OCI-LY7 (cell line): Measurements from ENCODE around the gene SV2B. TPM values are rescaled to one million over a fixed set of nuclear protein-coding genes. Genes with fewer than 3 reads are reported as not detected.

Source experiments
- BruUV-seq: library from RNA; stranded (reverse); fragments of 400-500 nt; replicated peaks from 2 replicates; lab custom pipeline; 2021; lab: Mats Ljungman, UMichigan
- CTCF ChIA-PET: fragments of 300-600 bp; sonication (Branson Sonifier 250); formaldehyde crosslinking; loops from one replicate; lab custom pipeline; 2022; ENCODE audit warnings: antibody characterized with exemption; ENCODE audit not compliant: unreplicated experiment; lab: Charles Lee
- POLR2A ChIA-PET: fragments of 300-600 bp; sonication (Branson Sonifier 250); formaldehyde crosslinking; loops from one replicate; lab custom pipeline; 2022; ENCODE audit warnings: antibody characterized with exemption; lab: Charles Lee
- DNase-seq: peaks from one replicate; pipeline ENCODE4 v3.0.0-alpha.2; 2015; ENCODE audit warnings: low spot score
- H2AFZ ChIP-seq: fragments of 200-600 bp; sonication (generic), shearing (Covaris generic); 2 replicates; pipeline ENCODE4 v1.6.1; 2014; ENCODE audit warnings: mild to moderate bottlenecking, antibody characterized with exemption, low read length, moderate library complexity
- H3K27ac ChIP-seq: fragments of 200-600 bp; sonication (generic); 2 replicates; pipeline ENCODE4 v1.5.1; 2014; ENCODE audit warnings: mixed run types, low read depth, mild to moderate bottlenecking, moderate library complexity, low read length, inconsistent platforms; ENCODE audit not compliant: poor library complexity, severe bottlenecking
- H3K36me3 ChIP-seq: fragments of 200-600 bp; sonication (generic); 2 replicates; pipeline ENCODE4 v1.6.1; 2014; ENCODE audit warnings: mild to moderate bottlenecking, antibody characterized with exemption, low read length, moderate library complexity, mixed read lengths; ENCODE audit not compliant: insufficient read depth
- H3K4me1 ChIP-seq: fragments of 200-600 bp; sonication (generic); 2 replicates; pipeline ENCODE4 v1.5.1; 2014; ENCODE audit warnings: mild to moderate bottlenecking, low read length; ENCODE audit not compliant: insufficient read depth, poor library complexity, severe bottlenecking
- H3K4me2 ChIP-seq: fragments of 200-600 bp; sonication (generic); 2 replicates; pipeline ENCODE4 v1.6.1; 2014; ENCODE audit warnings: mild to moderate bottlenecking, low read length
- H3K4me3 ChIP-seq: fragments of 200-600 bp; sonication (generic); 2 replicates; pipeline ENCODE4 v1.5.1; 2014; ENCODE audit warnings: mild to moderate bottlenecking, low read depth, low read length; ENCODE audit not compliant: poor library complexity, severe bottlenecking
- H3K79me2 ChIP-seq: fragments of 200-600 bp; sonication (generic); 2 replicates; pipeline ENCODE4 v1.6.1; 2016; ENCODE audit warnings: low read depth, mild to moderate bottlenecking, low read length, moderate library complexity, mixed read lengths; ENCODE audit not compliant: insufficient read depth
- H3K9me2 ChIP-seq: fragments of 200-600 bp; sonication (generic); 2 replicates; pipeline ENCODE4 v1.6.1; 2016; ENCODE audit warnings: mild to moderate bottlenecking, low read length, mixed read lengths; ENCODE audit not compliant: insufficient read depth
- H3K9me3 ChIP-seq: fragments of 200-600 bp; sonication (generic); 2 replicates; pipeline ENCODE4 v1.6.1; 2014; ENCODE audit warnings: mild to moderate bottlenecking, mixed run types, low read length, mixed read lengths
- H4K20me1 ChIP-seq: fragments of 200-600 bp; sonication (generic); 2 replicates; pipeline ENCODE4 v1.6.1; 2014; ENCODE audit warnings: mild to moderate bottlenecking, antibody characterized with exemption, low read length, moderate library complexity, mixed read lengths; ENCODE audit not compliant: insufficient read depth
- CTCF ChIP-seq: fragments of 200-600 bp; sonication (generic); conservative IDR thresholded peaks from 2 replicates; pipeline ENCODE4 v1.5.1; 2014; ENCODE audit warnings: mild to moderate bottlenecking, antibody characterized with exemption, low read length, moderate library complexity, mixed read lengths
- EZH2phosphoT487 ChIP-seq: fragments of 200-600 bp; sonication (generic); IDR thresholded peaks from 2 replicates; pipeline ENCODE4 v1.6.1; 2018; ENCODE audit warnings: low read depth, borderline replicate concordance, mild to moderate bottlenecking, mixed run types, antibody characterized with exemption, low read length, moderate library complexity, mixed read lengths
- intact Hi-C: fragments of 100-400 bp; cut with micrococcal nuclease; formaldehyde crosslinking; loops from one replicate; pipeline ENCODE4 v1.10.0; 2022; ENCODE audit not compliant: unreplicated experiment
- total RNA-seq, 2 experiments: library from RNA; depleted of rRNA in 1 of 2; stranded (reverse); fragments of >200 nt in 1 of 2; shearing (Covaris generic) in 1 of 2; gene quantifications; 2 replicates each; pipeline ENCODE4 v1.2.3, GENCODE V29; 2014 to 2022

SV2B gene
- total RNA-seq, 2 experiments from 2014 or later = 0.15 TPM; not detected in 1

DNA sequence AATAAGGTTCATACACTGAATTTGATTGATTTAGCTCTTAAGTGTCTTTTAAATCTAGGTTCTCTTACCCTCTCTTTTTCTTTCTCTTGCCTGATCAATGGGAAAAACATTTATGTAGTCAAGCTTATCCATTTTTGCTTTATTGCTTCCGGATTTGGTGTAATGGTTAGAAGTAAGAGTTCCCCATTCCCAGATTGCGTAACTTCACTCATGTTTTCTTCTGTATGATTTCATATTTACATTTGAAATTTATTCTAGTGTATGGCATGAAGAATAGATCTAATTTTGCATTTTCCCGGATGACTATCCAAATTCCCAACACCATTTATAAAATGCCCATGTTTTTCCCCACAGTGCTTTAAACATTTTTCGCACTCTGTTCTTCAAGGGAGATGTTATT, 27.9 kb upstream of the SV2B start:
- Histone ChIP-seq H3K4me1 (no peaks in the 10 kb centered on the region), H3K9me2 (no peaks in the 10 kb centered on the region), H3K36me3 (no peaks in the 10 kb centered on the region), H4K20me1 (no peaks in the 10 kb centered on the region), H3K27ac (no peak overlapping the region), H3K9me3 (no peaks in the 10 kb centered on the region), H2AFZ (no peak overlapping the region), H3K4me3 (no peak overlapping the region), H3K79me2 (no peaks in the 10 kb centered on the region), H3K4me2 (no peak overlapping the region)
- intact Hi-C loops = no loop called here
- ChIA-PET CTCF (no interaction called here), POLR2A (interaction anchor here (1.0 kb wide), 1 partner anchor 16 kb away, joined by 5 read pairs; no protein-coding TSS in a partner anchor)
- BruUV-seq = no TSS peak
- DNase-seq = no peak
- TF ChIP-seq EZH2phosphoT487 (no peak), CTCF (no peak)

DNA sequence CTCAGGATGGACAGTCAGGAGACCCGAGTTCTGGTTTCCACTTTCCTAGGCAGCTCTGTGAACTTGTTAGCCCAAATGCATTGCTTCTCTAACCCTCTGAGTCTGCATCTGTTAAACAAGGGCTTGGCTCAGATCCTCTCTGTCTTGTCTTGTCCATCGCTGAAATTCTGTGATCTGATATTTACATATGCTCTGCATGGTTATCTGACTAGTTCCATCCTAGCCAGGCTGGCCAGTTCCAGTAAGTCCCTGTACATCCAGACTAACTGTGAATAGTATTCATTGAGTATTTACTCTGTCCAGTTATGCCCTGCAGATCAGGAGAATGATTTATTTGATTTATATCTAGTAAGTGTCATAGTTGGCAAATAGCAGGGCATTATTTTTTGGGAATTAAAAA, 27.0 kb upstream of the SV2B start:
- no peaks in the 10 kb centered on the region for H3K79me2 ChIP-seq
- BruUV-seq = no TSS peak
- no peaks in the 10 kb centered on the region for H4K20me1 ChIP-seq
- H3K9me3 ChIP-seq = no peaks in the 10 kb centered on the region
- H3K4me3 ChIP-seq = no peak overlapping the region
- H3K4me2 ChIP-seq = no peak overlapping the region
- H3K4me1 ChIP-seq = no peaks in the 10 kb centered on the region
- TF ChIP-seq CTCF = no peak
- no peak for TF ChIP-seq EZH2phosphoT487
- no peak overlapping the region for H2AFZ ChIP-seq
- no peaks in the 10 kb centered on the region for H3K9me2 ChIP-seq
- no peak overlapping the region for H3K27ac ChIP-seq
- intact Hi-C loops = no loop called here
- H3K36me3 ChIP-seq = no peaks in the 10 kb centered on the region
- ChIA-PET CTCF (no interaction called here), POLR2A (no interaction called here)
- no peak for DNase-seq

- Histone ChIP-seq H3K9me2 (no peaks in the 10 kb centered on the region), H3K9me3 (no peaks in the 10 kb centered on the region), H3K27ac (no peak overlapping the region), H4K20me1 (no peaks in the 10 kb centered on the region), H3K4me2 (no peak overlapping the region), H3K79me2 (no peaks in the 10 kb centered on the region), H3K36me3 (no peaks in the 10 kb centered on the region), H3K4me3 (no peak overlapping the region), H3K4me1 (no peaks in the 10 kb centered on the region), H2AFZ (no peak overlapping the region)
- TF ChIP-seq EZH2phosphoT487 = no peak
- TF ChIP-seq CTCF = no peak
- intact Hi-C loops = no loop called here
- ChIA-PET POLR2A (no interaction called here), CTCF (no interaction called here)
- BruUV-seq = no TSS peak
- DNase-seq = no peak
Observed at GRCh38 chr15:91073768-91074167, 26.3 kb upstream of the SV2B start.
